SK-N-MC (cell line): ENCODE results near the gene PDS5A.
"Not testable (repeated sequence)": the region's sequence is repeated elsewhere in the genome, so short reads cannot be mapped to it uniquely, and the experiment has no call there.

Experiments used
- DNase-seq: peaks from one replicate; pipeline ENCODE4 v3.0.0-alpha.2; 2011; ENCODE audit warnings: low read depth, low spot score
- H3K27ac ChIP-seq: fragments of 200-600 bp; sonication (generic); 2 replicates; pipeline ENCODE4 v1.5.1; 2016; ENCODE audit warnings: mixed run types
- H3K36me3 ChIP-seq: fragments of 200-600 bp; sonication (generic); 2 replicates; pipeline ENCODE4 v1.6.1; 2017; ENCODE audit warnings: antibody characterized with exemption, low read length, mixed read lengths; ENCODE audit not compliant: insufficient read depth
- H3K4me3 ChIP-seq: fragments of 200-600 bp; sonication (generic); 2 replicates; pipeline ENCODE4 v1.5.1; 2016
- H3K9ac ChIP-seq: fragments of 200-600 bp; sonication (generic); 2 replicates; pipeline ENCODE4 v1.8.0; 2017; ENCODE audit warnings: mixed run types, mixed read lengths; ENCODE audit not compliant: insufficient read length
- H3K9me3 ChIP-seq: fragments of 200-600 bp; sonication (generic); 2 replicates; pipeline ENCODE4 v1.6.1; 2017; ENCODE audit warnings: low read depth, mild to moderate bottlenecking, antibody characterized with exemption, low read length, moderate library complexity, mixed read lengths
- EZH2 ChIP-seq: fragments of 200-600 bp; sonication (generic); IDR thresholded peaks from one replicate; pipeline ENCODE4 v1.6.1; 2017; ENCODE audit warnings: antibody characterized with exemption
- FOXP2 ChIP-seq: optimal IDR thresholded peaks from 2 replicates; pipeline ENCODE3; 2011; ENCODE audit warnings: mild to moderate bottlenecking, moderate library complexity; ENCODE audit not compliant: insufficient read depth; ENCODE audit errors: extremely low read length, control extremely low read depth
- POLR2AphosphoS5 ChIP-seq: IDR thresholded peaks from 2 replicates; pipeline ENCODE4 v1.6.1; 2012; ENCODE audit warnings: mild to moderate bottlenecking, low read depth, low read length, borderline replicate concordance

The PDS5A gene

DNA sequence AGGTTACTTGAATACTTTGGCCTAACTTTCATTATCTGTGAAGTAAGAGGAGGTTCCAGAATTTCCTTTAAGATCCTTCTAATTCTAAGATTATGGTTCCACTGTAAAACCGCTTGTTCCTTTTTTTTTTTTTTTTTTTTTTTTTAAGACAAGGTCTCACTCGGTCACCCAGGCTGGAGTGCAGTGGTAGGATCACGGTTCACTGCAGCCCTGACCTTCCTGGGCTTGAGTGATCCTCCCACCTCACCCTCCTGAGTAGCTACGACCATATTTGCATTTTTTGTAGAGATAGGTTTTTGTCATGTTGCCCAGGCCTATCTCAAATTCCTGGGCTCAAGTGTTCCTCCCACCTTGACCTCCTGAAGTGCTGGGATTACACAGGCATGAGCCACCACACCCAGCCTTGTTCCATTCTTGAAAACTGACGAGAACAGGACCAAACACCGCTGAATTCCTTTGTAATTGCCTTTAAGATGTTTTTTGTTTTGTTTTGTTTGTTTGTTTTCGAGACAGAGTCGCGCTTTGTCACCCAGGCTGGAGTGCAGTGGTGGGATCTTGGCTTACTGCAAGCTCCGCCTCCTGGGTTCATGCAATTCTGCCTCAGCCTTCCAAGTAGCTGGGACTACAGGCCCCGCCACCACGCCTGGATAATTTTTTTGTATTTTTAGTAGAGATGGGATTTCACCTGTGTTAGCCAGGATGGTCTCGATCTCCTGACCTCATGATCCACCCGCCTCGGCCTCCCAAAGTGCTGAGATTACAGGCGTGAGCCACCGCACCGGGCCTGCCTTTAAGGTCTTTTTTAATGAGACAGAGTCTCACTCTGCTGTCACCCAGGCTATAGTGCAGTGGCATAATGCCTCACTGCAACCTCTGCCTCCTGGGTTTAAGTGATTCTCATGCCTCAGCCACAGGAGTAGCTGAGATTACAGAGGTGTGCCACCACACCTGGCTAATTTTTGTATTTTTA is 6.8 kb downstream of the PDS5A start:
- DNase-seq, result no peak
- H3K9me3 ChIP-seq, result no peaks in the 10 kb centered on the region
- no peak for TF ChIP-seq EZH2
- no peak for TF ChIP-seq FOXP2
- TF ChIP-seq POLR2AphosphoS5, result no peak
- H3K36me3 ChIP-seq, result peaks cover 73% of the 10 kb centered on the region
- H3K27ac ChIP-seq, result peak overlapping the region; percentile 77
- H3K4me3 ChIP-seq, result no peak overlapping the region
- H3K9ac ChIP-seq, result no peak overlapping the region

DNA sequence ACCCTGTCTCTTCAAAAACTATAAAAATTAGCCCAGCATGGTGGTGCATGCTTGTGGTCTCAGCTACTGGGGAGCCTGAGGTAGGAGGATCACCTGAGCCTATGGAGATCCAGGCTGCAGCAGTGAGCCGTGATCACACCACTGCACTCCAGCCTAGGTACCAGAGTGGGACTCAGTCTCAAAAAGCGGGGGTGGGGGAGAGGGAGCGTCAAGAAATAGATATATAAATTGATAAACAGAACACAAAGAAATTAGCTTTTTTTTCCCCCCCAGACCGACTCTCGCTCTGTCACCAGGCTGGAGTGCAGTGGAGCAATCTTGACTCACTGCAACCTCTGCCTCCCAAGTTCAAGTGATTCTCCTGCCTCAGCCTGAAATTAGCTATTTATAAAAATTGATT is 14.1 kb downstream of the PDS5A start:
- peaks cover 51% of the 10 kb centered on the region for H3K36me3 ChIP-seq

DNA sequence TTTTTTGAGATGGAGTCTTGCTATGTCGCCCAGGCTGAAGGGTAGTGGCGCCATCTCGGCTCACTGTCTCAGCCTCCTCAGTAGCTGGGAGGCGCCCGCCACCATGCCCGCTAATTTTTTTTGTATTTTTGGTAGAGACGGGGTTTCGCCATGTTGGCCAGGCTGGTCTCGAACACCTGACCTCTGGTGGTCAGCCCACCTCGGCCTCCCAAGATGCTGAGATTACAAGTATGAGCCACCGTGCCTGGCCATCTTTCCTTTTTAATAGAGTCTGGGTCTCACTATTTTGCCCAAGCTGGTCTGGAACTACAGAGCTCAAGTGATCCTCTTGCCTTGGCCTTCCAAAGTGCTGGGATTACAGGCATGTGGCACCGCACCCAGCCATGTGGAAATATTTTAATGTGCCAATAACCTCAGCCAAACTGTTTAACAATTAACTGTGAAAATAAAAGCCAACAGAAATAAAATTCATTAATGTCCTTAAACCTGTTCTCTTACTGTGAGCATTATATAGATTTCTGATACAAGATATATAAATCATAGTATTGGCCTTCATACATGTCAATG is 16.3 kb downstream of the PDS5A start:
- Histone ChIP-seq H3K27ac (no peak overlapping the region), H3K9ac (no peak overlapping the region), H3K4me3 (no peak overlapping the region), H3K36me3 (peaks cover 43% of the 10 kb centered on the region), H3K9me3 (no peaks in the 10 kb centered on the region)
- no peak for DNase-seq
- TF ChIP-seq POLR2AphosphoS5 (no peak), EZH2 (no peak), FOXP2 (no peak)

More for the DNA sequence above, 14.1 kb downstream of the PDS5A start:
- Histone ChIP-seq H3K9ac (no peak overlapping the region), H3K4me3 (no peak overlapping the region), H3K9me3 (no peaks in the 10 kb centered on the region), H3K27ac (no peak overlapping the region)
- TF ChIP-seq EZH2 (no peak), POLR2AphosphoS5 (no peak), FOXP2 (no peak)
- DNase-seq, result no peak

GRCh38 chr4:39950861-39951481 is 26.7 kb downstream of the PDS5A start:
- no peaks in the 10 kb centered on the region for H3K9me3 ChIP-seq
- no peak overlapping the region for H3K4me3 ChIP-seq
- peak overlapping the region; percentile 2; the same call in 1 of the 2 replicates for H3K27ac ChIP-seq
- no peak for DNase-seq
- H3K9ac ChIP-seq, result no peak overlapping the region
- H3K36me3 ChIP-seq, result peaks cover 4% of the 10 kb centered on the region; the same call in 1 of the 2 replicates
- no peak for TF ChIP-seq POLR2AphosphoS5

DNA sequence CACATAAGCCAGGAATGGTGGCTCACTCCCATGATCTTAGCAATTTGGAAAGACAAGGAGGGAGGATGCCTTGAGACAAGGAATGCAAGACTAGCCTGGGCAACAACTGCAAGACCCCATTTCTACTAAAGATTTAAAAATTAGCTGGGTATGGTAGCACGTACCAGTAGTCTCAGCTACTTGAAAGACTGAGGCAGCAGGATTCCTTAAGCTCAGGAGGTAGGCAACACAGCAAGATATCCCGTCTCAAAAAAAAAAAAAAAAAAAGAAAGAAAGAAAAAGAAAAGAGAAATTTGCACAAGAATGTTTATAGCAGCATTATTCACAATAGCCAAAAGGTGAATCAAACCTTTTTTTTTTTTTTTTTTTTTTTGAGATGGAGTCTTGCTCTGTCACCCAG is 29.7 kb downstream of the PDS5A start:
- Histone ChIP-seq H3K9ac (no peak overlapping the region), H3K36me3 (peaks cover 4% of the 10 kb centered on the region), H3K4me3 (no peak overlapping the region), H3K9me3 (no peaks in the 10 kb centered on the region), H3K27ac (peak overlapping the region; percentile 76)
- DNase-seq, result no peak
- TF ChIP-seq POLR2AphosphoS5, result no peak
- no peak for TF ChIP-seq FOXP2
- TF ChIP-seq EZH2, result no peak

- Histone ChIP-seq H3K36me3 (peaks cover 10% of the 10 kb centered on the region), H3K9me3 (no peaks in the 10 kb centered on the region), H3K27ac (peak overlapping the region; percentile 76), H3K9ac (no peak overlapping the region), H3K4me3 (no peak overlapping the region)
- DNase-seq, result no peak
- TF ChIP-seq FOXP2 (no peak), POLR2AphosphoS5 (no peak), EZH2 (no peak)
Measured at GRCh38 chr4:39947417-39947816, 30.3 kb downstream of the PDS5A start.

GRCh38 chr4:39944245-39944644 is 33.5 kb downstream of the PDS5A start:
- not testable (repeated sequence) for H3K9me3 ChIP-seq, H3K9ac ChIP-seq, H3K27ac ChIP-seq, H3K4me3 ChIP-seq, DNase-seq
- H3K36me3 ChIP-seq, result peaks cover 12% of the 10 kb centered on the region

DNA sequence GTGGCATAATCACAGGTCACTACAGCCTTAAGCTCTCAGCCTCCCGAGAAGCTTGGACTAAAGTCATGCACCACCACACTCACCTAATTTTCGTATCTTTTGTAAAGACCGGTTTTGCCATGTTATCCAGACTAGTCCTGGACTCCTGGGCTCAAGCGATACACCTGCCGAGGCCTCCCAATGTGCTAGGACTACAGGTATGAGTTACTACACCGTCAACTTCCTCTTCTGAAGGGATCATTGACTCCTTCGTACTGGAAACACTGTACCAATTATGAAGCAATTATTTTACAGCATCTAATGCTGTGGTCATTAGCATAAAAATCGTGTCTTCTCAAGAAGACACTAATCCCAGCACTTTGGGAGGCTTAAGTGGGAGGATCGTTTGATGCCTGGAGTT is 35.2 kb downstream of the PDS5A start:
- no peak overlapping the region for H3K4me3 ChIP-seq
- H3K27ac ChIP-seq, result peak overlapping the region; percentile 38; the same call in 1 of the 2 replicates
- no peak overlapping the region for H3K9ac ChIP-seq
- TF ChIP-seq FOXP2 (no peak), EZH2 (no peak), POLR2AphosphoS5 (no peak)
- H3K9me3 ChIP-seq, result no peaks in the 10 kb centered on the region
- DNase-seq, result no peak
- H3K36me3 ChIP-seq, result peaks cover 22% of the 10 kb centered on the region
